Forelimb muscle (tissue), 1 donor: Measurements from ENCODE around the gene SEMA5A. TPM values are rescaled to one million over a fixed set of nuclear protein-coding genes. Genes with fewer than 3 reads are reported as not detected.
A peak's percentile ranks its signal among the peaks of the same experiment; 100 is the strongest.

Experiments used
- DNase-seq: peaks from one replicate; pipeline ENCODE4 v3.0.0-alpha.2; 2013; ENCODE audit warnings: low read depth
- polyA plus RNA-seq: library from polyadenylated mRNA; unstranded; fragments of 120-200 nt; gene quantifications from one replicate; pipeline ENCODE4 v1.2.1, GENCODE V29; 2013; ENCODE audit not compliant: insufficient read length

SEMA5A gene
- polyA plus RNA-seq, 1 donor: 27.1 TPM

DNA sequence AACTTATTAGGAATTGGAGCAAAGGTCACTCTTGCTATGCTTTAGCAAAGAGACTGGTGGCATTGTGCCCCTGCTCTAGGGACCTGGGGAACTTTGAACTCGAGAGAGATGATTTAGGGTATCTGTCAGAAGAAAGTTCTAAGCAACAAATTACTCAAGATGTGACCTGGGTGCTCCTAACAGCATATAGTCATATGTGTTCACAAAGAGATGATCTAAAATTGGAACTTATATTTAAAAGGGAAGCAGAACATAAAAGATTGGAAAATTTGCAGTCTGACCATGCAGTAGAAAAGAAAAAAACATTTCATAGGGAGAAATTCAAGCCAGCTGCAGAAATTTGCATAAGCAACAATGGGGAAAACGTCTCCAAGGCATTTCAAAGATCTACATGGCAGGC, 68.3 kb downstream of the SEMA5A start:
- DNase-seq: no peak

DNA sequence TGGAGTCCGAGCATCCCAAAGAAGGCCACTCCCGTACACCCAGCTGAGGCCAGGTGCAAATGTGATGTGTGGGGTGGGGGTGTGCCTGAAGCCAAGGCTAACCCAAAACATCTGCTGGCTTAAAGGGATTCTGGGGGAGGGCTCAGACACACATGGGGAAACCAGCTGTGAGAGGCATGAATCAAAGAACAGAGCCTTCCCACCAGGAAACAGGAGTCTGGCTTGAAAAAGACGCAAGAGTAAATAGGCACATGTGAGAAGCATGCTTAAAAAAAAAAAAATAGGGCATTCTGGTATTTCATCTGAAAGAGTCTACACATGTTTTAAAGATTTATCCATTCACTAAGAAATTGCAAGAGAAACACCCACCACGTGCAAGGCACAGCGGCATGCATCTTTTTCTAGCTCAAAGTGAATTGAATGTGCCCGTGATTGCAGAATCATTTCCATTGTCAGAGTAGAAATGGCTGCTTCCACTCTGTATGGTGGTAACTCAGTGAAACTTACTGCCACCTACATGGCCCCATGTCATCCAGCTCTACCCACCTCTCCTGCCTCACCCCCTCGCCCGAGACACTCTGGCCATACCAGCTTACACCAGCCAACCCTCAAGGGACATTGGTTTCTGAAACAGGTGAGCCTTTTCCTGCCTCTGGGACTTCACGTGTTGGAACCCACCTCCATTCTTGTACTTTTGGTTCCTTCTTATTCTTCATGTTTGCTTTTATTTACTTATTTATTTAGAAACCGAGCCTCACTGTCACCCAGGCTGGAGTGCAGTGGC, 71.5 kb downstream of the SEMA5A start:
- DNase-seq: no peak

DNA sequence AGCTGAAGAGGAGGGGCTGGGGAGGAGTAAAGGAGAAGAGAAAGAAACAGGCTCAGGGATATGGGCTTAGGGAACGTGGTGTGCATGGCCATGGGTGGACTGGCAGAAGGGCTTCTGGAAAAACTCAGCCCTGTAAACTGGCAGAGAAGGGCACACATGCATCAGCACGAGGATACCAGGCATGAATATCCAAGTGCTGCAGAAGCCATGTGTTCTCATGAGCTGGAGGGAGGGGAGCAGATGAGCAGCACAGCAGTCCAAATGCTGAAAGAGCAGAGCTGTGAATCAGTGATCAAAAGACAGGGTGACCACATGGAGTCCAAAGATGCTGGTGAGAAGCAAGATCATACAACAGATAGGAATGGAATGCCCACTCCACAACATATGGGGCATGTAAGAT, 72.3 kb downstream of the SEMA5A start:
- no peak for DNase-seq

DNA sequence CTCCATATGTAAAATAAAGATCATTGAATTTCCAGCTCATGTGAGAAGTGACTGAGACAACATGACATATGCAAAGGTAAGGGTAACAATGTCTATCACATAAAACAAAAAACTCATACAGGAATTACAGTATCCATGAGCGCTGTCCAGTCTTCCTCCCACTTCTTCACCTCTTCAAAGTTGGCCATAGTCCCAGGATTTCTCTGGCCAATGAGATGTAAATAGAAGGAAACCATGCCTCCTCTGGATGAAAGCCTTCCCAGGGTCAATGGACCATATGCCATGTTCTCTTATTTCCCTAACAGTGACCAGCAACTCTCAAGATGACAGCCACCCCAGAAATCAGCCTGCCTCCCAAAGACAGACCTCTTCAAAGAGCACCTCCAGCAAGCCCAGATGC, 75.5 kb downstream of the SEMA5A start:
- no peak for DNase-seq

DNA sequence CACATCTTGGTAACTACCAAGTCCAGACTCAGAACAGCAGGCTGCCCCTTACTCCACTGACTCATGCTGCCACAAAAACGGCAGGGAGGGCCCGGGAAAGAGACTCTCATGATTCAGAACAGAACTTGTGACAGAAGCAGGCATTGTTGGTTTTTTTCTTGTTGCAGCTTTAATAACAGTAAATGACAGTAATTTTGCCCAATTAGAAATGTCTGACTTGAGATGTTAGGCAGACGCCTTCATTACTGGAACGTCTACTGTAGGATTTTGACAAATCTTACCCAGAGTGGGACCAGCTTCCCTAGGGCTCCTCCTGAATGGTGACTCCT, 77.9 kb downstream of the SEMA5A start:
- no peak for DNase-seq

DNA sequence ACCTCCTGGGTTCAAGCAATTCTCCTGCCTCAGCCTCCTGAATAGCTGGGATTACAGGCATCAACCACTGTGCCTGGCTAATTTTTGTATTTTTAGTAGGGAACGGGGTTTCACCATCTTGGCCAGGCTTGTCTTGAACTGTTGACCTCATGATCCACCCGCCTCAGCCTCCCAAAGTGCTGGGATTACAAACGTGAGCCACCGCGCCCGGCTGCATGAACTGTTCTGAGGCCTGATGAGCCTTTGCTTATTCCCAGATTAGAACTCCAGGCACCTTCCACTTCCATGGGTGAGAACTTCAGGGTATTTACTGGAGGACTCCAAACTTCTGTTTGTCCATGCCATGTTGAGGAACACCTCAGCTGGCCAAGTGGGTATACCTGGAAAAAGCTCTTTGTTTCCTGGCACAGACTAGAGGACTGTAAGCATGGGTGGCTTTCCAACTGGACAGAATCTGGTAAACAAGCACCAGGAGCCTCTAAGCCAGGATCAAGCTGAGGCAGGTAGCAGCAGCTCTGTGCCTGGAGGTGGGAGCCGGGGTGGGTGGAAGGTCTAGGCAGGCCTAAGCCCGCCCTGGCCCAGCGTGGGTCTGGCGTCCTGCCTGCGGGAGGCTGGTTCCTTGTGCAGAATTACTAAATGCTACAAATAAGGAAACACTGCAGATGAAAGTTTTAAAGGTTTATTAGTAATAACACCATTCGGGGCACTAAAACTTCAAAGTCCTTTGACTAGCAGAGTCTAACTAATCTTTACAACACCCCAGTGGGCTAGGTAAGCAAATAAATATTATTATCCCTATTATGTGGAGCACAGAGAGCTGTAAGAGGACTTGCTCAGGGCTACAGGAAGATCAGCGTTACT, 78.4 kb downstream of the SEMA5A start:
- no peak for DNase-seq

DNA sequence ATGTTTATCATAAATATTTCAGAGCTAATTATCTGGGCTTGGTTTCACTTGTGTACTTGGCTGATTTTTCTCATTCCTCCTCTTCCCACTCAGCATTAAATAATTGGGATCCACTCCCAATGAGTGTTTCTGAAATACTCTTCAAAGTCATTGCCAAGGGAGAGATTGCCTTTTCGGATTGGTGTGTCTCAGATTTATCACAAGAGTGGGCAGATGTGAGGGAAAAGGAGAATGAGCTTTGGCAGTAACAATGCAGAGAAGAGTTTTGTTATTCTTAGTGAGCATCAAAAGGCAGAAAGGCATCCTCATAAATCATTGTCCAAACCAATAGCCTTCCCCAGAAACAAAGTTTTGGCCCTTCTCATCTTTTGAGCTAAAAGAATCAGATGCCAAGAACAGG, 79.2 kb downstream of the SEMA5A start:
- no peak for DNase-seq

DNA sequence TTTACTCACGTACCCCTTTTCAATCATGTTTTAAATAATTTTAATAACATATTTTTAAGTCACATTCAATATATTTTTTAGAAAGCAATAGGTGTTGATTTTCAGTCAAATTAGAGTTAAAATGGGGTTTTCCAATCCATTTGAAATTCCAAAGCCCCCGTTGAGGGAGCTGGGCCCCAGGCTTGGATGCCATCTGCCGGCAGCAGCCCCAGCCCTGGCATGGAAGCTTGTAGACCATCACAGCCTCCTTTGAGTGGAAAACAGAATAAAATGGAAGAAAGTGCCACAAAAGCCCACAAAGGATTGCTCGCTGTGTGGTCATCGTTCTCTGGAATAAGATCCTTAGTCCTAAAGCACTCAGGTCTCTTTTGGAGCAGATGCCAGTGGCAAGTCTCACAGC, 81.4 kb downstream of the SEMA5A start:
- DNase-seq: no peak

DNA sequence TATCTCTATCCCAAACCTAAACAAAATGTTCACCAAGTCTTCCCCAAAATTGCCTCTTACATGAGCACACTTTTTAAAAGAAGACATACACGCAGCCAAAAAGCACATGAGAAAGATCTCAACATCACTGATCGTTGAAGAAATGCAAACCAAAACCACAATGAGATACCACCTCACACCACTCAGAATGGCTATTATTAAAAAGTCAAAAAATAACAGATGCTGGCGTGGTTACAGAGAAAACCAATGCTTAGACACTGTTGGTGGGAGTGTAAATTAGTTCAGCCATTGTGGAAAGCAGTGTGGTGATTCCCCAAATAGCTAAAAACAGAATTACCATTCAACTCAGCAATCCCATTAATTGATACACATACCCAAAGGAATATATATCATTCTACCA, 83.8 kb downstream of the SEMA5A start:
- no peak for DNase-seq

DNA sequence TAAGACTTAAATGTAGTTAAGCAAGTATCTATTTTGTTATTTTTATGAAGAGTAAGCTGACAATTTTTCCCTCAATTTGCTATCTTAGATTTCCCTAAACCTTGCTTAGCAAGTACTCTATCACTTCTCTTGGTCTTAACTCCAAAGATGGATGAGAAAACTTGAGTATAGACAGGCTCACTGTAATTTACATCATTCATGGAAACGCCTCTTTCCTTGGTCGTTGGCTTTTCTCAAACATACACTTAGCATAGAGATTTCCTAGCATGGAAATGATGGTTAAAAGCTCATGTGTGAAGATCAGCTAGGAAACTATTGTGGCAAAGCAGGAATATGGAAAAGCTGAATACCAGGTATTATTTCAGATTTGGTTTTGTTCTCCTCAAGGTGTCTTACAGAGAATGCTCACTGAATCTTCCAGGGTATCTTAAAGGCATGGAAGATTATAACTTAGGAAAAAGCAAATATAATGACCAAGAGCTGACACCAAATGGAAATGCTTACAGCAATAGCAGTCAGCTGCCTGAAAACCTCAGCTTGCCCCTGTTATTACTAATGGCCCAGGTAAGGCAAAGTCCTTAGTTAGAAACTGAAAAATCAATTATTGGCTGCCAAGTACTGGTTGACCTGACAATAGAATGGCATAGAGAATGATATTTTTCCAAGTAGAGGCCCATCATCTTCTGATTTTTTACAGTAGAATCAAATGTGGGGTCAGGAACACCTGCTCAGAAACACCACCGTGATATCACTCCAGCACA, 84.8 kb downstream of the SEMA5A start:
- no peak for DNase-seq

DNA sequence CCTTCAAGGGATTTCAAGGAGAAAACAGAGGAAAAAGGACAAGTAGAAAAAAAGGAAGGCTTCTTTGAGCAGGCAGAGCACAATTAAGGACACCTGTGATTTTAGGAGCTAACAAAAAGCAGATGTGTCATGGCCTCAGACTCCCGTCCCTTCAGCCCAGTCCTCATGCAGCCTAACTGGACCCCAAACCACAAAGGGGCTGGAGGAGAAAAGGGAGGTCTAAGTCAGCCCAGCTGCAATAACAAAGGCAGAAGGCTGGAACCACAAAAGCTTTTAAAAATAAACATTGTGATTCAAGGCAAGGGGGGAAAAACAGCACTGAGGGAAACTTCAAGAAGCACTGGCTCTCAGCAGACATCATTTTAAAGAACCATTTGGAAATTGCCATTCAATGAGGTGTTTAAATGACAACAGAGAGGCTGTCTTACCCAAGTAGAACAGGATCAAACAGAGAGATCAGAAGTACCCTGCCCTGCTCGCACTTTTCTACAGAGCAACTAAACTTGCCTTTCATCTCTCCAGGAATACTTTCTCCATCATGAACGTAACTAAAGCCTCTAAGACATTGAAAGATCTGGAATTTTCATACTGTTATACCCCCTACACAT, 89.3 kb downstream of the SEMA5A start:
- peak; percentile 68 for DNase-seq

DNA sequence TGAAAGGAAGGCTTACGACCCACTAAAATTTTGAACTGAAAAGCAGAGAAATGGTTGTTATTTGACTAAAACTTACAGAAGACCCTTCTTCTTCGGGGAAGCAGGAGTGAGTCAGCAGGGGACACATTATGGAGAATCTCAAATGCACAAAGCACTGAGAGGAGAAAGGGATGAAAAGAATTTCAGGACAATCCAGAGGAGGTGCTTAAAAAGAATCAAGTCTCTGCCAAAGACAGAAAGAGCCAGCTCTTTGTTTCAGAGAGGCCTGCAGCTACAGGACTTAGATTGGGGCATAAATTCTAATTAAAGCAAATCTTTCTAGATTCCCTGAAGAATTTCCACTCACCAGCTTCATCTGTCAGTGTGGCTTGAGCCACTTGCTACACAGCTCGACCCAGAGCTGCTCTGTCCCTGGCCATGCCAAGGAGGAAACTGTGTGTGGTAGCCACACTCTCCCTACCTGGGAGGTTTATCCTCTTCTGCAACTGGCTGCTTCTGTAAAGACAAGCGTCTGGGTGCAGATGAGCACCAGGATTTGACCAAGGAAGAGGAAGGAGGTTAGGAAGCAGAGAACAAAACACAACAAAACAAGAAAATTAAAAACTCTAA, 89.9 kb downstream of the SEMA5A start:
- DNase-seq: no peak

DNA sequence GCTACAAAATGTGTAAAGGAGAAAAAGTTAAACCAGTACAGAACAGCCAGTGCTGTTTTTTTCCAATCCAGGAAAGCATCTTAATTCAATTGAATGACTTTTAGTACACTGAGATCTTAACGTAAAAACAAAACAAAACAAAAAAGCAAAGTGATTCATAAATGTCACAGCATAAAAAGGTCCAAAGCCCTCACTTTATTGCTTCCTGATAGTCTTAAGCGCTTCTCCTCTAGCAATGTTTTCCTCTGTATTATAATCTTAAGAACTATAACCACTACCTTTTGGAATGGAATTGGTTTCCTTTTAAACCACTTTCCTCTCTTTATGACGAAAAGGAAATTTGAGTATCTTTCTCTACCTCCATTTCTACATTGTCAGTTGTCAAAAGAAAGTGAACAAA, 91.4 kb downstream of the SEMA5A start:
- DNase-seq: no peak

DNA sequence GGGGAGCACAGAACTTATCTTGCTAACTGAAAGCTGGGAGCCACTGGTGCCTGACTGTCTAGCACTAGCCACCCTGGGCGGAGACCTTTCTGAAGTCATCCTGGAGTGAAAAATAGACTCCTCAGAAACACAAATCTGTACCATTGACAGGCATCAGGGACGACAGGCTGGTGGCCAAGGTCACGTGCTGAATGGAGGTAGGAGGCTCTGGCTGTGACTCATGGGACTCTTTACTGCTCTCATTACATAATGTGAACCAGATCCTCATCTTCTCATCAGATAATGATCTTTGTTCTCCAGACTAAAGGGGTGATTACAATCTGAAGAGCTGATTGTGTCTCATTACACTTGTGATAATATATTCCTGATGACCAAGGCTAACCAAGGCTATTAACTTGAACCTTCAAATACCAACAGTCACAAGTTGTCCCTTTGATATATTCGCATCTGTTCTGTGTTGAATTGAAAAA, 91.8 kb downstream of the SEMA5A start:
- no peak for DNase-seq

DNA sequence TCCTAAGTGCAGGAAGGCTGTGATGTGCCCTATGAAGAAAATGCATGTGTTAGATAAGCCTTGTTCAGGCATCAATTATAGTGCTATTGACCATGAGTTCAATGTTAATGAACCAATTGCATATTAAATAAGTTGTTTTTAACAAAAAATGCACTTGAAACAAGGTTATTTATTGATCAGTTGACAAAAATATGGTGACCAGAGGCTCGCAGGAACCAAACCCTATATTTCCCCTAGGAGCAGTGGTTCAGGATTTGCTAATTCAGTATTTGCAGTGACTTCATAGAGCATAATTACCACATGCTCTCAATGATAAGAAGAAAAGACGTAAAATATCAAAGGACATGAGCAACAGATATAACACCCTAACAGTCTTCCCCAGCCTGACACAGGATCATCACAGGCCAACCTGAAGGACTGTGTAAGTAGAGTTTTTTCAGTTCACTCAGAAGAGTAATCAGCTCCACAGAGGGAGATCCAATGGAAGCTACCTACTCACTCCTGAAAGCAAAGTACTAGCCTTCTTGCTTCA, 92.3 kb downstream of the SEMA5A start:
- no peak for DNase-seq

DNA sequence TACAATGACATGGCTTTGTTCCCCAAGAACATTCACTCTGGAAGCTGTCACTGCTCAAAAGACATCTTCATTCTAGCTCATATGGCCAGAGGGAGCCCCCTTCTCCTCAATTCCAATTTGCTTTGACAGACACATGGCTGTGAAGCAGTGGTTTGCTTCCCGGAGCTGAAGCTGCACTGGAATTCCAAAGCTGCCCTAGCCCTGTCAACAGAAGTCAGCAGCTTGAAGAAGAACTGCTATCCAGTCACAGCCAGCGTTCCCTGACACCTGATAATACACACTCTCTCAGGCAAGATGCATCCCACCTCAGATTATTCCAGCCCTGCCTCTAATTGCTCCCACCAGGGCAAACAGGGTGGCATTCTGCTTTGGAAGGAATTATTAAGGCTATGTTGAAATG, 93.7 kb downstream of the SEMA5A start:
- DNase-seq: no peak

DNA sequence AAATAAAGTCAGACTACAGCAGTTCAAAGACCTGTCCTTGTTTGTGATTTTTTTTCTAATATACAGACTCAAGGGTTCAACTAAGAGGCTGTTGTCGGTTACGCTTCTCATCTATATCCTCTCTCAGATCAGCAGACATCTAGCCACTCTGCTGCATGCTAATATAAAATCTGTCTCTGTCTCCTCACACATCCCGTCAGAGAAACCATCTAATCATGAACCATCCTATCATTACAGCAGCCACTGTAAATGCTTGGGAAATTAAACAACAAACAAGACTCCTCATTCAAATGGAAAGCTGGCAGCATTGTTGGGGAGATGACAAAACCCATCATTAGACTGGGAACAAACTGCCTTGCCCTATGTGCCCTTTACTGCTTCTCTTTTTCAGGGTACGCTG, 94.8 kb downstream of the SEMA5A start:
- DNase-seq: no peak

DNA sequence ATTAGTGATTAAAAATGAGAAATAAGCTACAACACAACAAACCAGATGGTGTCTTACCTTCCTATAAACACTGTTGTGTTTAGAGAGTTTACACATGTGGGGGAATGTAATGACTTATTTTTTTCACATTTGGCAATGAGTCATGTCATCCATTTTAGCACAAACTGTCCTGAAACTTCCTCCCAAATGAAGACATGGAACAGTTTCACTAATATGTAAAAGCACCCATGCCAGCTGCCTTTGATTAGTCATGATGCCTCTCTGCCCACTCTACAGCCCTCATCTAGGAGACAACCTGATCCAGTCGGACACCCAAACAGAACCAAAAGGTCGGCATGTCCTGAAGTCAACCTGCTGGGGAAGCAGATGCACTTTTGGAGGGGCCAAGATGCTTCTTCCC, 98.2 kb downstream of the SEMA5A start:
- no peak for DNase-seq

DNA sequence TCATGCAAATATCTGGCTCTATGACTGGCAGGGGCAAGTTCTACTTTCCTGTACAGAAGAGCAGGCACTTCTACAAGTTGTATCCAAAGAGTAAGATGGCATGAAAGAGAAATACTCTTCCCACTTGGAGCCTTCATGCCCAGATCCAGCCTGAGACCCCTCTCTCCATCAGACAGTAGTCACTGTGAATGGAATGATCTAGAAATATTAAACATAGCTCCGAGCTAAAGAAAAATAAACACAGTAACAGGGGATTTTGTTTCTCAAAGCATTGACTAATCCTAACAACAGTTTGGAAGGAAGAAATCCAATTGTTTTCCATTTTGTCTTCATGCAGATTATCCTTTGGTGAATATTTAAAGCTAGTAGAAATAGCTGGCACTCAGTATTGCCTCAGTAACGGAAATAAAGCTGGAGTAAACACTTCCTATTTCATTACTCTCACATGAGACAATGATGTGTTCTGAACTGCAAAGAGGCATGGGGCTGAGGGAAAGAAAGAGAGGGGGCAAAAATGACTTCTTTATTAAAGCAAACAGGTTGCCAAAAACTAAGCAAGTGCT, 100.0 kb downstream of the SEMA5A start:
- peak; percentile 54 for DNase-seq

DNA sequence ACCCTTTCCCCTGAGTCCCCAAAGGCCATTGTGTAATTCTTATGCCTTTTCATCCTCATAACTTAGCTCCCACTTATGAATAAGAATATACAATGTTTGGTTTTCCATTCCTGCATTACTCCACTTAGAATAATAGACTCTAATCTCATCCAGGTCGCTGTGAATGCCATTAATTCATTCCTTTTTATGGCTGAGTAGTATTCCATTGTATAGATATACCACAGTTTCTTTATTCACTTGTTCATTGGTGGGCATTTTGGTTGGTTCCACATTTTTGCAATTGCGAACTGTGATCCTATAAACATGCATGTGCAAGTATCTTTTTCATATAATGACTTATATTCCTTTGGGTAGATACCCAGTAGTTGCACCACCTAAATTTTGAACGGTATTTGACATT, 101.5 kb downstream of the SEMA5A start:
- DNase-seq: no peak

DNA sequence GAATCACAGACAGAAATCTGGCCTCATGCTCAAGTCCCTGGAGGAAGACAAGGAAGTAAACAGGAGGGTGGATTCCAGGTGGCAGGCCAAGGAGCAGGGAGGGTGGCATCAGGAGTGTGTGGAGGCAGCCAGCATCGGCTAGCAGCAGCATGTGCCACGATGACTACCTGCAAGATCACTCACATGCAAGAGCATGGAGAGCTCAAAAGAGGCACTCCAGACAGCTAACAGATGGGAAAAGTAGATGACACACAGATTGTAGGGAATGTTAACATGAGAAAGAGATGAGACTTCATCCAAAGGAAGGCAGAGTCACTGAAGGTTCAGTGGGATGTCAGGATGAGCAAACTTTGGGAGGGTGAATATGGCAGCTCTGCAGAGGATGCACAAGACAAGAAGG, 104.3 kb downstream of the SEMA5A start:
- DNase-seq: no peak
